Measurements from ENCODE around the gene MYOM1.

MYOM1 gene

DNA sequence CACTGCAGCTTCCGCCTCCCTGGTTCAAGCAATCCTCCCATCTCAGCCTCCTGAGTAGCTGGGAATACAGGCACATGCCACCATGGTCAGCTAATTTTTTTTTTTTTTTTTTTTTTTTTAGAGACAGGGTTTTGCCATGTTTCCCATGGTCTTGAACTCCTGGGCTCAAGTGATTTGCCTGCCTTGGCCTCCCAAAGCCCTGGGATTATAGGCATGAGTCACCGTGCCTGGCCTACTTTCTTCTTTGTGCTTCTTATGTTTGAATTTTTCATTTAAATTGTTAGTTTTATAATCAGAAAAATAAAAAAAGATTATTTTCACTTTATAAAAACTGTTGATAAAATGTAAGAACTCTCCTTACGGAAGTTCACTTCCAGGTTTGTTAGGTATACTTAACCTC lies 105.3 kb downstream of the MYOM1 start:
- DNase-seq = no peak

GRCh38 chr18:3114026-3114425 lies 105.7 kb downstream of the MYOM1 start:
- no peak for DNase-seq

DNA sequence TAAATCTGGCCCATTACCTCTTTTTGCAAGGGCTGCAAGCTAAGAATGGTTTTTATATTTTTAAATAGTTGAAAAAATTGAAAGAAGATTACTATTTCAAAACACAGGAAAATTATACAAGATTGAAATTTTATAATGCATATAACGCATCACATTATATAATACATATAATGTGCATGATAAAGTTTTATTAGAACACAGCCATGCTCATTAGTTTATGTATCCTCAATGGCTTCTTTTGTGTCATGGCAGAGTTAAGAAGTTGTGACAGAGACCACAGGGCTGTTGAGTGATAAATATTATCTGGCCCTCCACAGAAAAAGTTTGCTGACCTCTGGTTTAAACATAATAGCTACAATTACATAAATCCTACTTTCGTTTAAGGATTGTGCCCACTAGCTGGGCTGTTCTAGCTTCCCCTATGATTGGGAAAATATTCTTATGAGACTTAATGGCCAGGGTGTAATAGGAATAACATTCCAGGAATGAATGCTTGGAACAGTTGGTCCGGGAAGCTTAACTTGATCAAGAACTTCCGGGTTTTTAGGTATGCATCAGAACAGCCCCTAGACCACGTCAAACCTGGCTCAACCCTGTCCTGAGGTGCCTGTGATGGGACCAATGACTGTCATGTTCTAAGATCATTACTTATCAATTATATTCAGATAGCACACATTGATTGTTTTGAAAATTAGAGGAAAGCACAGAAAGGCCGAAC lies 108.1 kb downstream of the MYOM1 start:
- DNase-seq = no peak

DNA sequence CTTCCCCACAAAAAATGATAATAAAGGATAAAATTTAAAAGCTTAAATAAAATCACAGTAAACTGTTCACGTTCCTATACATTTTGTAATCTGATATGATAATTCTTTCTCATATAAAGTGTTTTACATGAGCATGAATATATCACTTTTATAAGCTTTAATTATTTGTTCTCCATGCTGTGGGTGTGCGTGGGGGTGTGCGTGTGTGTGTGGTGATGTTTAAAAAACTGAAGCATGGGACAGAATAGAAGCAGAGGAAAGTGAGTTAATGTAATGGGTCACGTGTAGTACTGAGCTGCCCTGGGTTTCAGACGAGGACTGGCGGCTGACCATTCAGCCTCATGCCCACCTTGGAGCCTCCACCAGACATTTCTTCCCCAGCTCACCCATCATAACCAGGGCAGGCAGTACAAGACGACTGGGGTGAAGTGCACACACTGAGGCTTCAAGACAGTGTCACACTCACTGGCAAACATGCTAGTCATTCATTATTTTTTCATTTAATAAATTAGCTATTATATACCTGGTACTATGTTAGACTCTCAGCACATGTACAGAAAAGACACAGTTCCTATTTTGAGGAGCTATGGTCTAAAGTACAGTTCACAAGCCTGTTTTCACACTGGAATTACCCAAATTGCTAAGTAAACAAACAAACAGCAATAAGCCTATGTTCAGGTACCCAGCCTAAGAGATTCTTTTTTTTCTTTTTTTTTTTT lies 109.6 kb downstream of the MYOM1 start:
- DNase-seq = no peak

GRCh38 chr18:3107740-3108151 lies 112.0 kb downstream of the MYOM1 start:
- no peak for DNase-seq

DNA sequence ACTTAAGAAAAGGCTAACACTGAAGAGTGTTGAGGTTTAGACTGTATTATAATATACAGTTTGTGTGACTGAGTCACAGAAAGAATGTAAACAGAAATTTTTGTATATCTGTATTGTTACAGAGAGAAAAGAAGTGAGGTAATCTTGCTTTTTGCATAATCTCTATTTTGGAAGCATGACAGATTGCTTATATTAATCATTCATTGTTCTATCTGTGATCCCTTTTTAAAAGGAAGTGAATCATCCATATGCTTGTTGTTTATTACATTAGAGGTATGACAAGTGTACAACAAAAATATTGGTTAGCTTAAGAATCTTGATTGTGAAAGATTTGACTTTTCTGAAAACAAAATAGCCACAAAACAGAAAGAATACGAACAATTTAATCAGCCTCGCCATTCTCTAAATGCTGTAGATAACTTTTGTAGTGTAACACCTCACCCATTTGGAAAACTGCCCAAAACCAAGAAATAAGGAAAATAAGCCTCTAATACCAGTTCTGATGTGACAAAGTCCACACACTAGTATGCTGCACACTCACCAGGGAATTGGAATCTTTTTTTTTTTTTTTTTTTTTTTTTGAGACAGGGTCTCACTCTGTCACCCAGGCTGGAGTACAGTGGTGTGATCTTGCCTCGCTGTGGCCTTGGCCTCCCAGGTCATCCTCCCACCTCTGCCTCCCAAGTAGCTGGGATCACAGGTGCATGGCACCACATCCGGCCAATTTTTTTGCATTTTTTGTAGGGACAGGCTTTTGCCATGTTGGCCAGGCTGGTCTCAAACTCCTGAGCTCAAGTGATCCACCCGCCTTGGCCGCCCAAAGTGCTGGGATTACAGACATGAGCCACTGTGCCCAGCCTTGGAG lies 115.3 kb downstream of the MYOM1 start:
- DNase-seq = no peak

DNA sequence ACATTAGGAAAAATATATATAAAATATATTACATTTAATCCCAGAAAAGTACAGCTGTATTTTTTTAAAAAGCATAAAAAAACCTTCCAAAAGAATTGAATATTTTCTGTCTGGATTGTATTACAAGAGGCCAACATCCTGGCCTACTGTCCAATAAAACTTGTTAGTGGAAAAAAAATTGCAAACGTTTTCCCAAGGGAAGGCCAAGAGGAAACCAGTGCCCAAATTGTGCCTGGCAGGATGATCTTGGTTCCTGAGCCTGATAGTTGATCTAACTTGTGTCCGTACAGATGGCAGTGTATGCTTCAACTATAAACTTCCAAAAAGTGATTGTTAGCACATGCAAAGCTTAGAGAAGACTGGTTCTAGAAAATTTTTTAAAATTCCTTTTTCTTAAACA lies 116.2 kb downstream of the MYOM1 start:
- no peak for DNase-seq

DNA sequence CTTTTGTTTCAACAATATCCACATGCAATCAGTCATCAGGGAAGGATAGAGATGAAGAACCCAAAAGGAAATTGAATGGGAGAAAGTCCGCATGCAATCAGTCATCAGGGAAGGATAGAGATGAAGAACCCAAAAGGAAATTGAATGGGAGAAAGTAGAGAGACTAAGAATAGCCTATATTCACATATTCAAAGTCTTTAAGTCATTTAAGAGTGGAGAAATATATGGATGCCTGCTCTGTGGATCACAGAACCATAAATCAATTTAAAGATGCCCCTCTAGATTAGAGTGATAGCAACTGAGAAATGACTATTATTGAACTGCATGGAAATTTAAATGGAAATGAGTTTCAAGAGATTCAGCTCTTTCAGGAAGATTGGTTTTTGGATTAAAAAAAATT lies 116.8 kb downstream of the MYOM1 start:
- no peak for DNase-seq

DNA sequence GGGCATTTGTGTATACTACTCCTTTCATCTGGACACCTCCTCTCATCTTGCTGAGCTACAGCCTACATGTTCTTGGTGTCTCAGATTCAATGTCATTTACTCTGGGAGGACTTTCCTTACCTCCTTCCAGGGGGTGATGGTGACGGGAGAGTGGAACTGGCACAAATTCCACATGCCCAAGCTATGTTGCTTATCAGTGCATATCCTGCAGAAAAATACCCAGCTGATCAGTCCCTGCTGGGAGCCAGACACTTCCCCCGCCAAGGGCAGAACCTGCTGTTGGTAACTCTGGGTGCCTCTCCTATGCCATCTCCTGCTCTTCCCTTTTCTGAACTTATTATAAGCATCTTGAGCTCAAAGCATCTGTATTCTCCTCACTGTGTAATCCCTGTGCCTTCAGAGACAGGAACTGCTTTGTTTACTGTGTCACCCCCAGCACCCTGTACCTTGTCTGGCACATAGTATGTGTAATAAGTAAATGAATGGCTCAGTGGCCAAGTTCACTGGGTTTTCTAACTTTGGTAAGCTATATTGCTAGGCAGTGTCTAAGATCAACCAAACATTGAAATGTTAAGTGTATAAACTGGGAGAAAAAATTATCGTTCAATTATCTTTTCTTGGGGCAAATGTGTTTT lies 119.2 kb downstream of the MYOM1 start:
- no peak for DNase-seq

DNA sequence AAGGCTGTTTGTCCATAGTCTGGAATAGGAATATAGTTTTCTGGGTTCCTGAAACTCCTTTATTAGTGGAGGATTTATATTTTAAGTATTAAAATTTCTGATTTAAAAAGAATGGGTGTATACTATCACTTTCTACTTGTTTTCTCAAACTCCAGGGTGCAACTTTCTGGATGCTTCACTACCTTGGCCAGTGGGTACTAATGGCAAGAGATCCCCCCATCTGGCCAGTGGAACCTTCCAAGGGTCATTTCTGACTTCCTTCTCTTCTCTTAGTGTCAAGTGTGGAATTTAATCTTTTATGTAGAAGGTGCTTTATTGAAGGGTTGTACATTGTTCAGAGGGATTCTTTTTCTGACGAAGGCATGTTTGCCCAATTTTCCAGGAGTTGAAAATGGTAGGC lies 120.4 kb downstream of the MYOM1 start:
- DNase-seq = no peak

- DNase-seq = no peak
Observed at GRCh38 chr18:3097082-3097481, 122.7 kb downstream of the MYOM1 start.

DNA sequence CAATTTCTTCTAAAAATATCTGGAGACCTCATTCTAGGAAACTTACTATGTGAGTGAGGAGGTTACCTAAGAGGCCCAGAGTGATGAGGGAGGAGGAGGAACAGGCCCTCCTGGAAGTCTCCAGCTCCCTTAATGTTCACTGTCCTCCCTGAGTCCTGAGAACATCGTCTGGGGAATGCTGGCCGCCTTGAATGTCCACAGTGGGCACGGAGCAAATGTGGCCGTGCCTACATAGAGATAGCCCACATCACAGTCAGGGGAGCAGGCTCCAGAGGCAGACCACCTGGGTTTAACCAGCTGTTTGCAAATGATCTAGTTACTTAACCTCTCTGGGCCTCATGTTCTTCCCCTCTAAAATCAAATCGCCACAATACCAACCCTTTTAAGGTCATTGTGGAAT lies 123.8 kb downstream of the MYOM1 start:
- DNase-seq = no peak

- no peak for DNase-seq
Observed at GRCh38 chr18:3094338-3094684, 125.5 kb downstream of the MYOM1 start.

GRCh38 chr18:3093624-3094337 lies 126.0 kb downstream of the MYOM1 start:
- no peak for DNase-seq

- DNase-seq = no peak
Observed at GRCh38 chr18:3092727-3093126, 127.0 kb downstream of the MYOM1 start.

DNA sequence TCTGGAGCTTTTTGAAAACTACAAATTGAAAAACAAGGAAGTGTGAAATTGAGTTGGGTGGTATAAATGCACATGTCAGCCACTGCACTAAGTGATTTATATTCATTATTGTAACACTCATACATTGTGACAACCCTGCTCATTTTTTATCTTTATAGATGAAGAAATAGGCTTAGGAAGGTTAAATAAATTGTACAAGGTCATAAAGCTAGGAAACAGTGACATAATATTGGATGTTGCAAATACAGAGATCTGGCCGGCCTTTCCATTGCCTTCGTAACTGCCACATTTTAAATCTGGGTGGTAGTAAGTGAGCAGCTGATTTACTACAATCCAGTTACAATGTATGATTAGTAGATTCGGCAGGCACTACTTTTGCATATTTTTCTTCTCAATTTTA lies 130.2 kb downstream of the MYOM1 start:
- DNase-seq = no peak

DNA sequence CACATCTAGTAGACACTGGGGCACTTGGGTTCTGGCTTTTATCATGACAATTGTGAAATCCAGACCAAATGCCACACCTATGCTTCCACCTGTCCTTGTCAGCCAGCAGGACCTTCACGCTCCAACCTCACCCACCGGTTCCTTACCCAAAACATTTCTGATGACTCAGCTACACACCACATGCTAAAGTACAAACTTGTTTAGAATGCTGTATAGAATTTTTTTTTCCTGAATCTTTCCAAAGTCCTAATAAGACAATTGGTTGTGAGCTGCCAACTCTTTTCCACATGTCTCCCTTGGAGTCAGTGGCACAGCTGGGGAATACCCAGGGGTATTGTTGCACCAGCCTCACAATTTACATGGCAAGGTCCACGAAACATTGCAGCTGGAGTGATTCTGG lies 131.3 kb downstream of the MYOM1 start:
- DNase-seq = no peak

DNA sequence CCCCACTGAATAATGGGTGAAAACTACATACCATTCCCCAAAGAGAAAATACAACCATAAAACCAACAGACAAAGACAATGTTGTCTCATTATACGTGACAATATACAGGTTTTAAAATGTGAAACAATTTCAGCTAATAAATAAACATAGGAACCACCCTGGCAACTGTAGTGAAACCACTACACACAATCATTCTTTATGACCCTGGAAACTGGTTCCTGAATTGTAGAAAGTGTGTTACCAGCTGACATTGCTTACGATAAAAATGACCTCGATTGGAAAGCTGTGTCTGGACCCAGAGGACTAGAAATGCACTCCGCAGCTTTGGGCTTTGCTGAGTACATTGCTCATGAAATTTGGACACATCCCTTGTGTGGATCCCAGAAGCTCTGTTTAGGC lies 132.9 kb downstream of the MYOM1 start:
- no peak for DNase-seq

GRCh38 chr18:3085612-3086011 lies 134.2 kb downstream of the MYOM1 start:
- DNase-seq = no peak

DNA sequence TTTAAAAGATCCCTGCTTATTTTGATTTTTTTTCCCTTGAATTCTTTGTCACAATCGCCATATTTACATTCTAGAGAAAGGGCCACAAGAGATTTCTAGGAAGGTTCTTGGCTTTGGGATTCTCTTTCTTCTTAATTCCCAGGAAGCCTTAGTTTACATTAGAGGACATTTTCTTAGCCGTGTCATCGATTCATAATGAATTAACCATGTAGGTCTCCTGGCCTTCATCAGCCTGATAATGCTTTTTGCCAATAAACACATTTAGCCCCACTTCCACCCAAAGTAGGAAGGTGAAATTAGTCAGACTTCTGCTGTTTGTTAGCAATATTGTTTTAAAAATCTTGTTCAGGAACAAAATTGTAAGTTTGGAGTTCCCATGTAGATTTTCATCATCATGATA lies 135.6 kb downstream of the MYOM1 start:
- no peak for DNase-seq

DNA sequence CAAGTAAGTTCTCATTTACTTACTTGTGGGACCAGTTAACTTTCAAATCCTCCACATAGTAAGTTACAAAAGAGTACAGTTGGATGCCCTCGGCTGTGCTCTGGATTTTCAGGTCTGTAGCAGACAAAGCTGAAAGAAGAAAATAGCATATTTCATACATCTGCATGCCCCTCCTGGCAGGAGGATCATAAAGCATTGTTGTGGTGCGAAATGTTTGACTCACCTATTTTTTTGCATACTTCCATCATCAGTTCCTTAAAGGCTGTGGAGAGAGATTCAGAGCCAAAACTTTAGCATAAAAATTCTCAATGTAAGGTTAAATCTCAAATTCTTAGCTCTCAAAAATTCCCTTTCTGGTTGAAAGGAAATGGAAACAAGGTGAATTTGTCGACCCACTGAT lies 136.0 kb downstream of the MYOM1 start:
- no peak for DNase-seq

GRCh38 chr18:3081584-3081991 lies 138.2 kb downstream of the MYOM1 start:
- DNase-seq = no peak

DNA sequence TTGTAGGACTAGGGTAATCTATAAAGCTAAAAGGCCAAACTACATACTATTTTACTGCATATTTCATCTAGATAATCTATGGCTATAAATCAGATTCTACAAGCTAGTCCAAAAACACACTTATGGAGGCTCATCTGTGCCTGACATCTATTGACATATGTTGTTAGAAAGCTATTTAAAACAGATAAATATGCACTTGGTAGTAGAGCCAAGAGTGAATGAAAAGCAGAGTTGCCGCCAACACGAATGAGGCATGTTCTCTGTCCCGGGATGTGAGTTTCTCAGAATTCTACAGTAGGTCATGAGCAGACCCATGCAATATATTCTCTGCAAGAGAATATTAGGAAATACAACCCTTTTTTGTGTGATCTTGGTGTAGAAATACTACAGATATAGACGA lies 140.1 kb downstream of the MYOM1 start:
- no peak for DNase-seq

All from stimulated activated CD4-positive, alpha-beta T cell treated with anti-CD3 and anti-CD28 coated beads, Interleukin-15, amount 100 ng/mL, for 24 hours (primary cell).